Measurements from ENCODE around the gene ZBTB39. TPM values are rescaled to one million over a fixed set of nuclear protein-coding genes. Genes with fewer than 3 reads are reported as not detected.
"Not testable (repeated sequence)": the region's sequence is repeated elsewhere in the genome, so short reads cannot be mapped to it uniquely, and the experiment has no call there.

ZBTB39 gene
- total RNA-seq, 1 experiment from 2014 or later = 3.4 TPM

GRCh38 chr12:56980268-56980667, 26.1 kb downstream of the ZBTB39 start:
- no peak for DNase-seq (ENCODE audit: low spot score)

DNA sequence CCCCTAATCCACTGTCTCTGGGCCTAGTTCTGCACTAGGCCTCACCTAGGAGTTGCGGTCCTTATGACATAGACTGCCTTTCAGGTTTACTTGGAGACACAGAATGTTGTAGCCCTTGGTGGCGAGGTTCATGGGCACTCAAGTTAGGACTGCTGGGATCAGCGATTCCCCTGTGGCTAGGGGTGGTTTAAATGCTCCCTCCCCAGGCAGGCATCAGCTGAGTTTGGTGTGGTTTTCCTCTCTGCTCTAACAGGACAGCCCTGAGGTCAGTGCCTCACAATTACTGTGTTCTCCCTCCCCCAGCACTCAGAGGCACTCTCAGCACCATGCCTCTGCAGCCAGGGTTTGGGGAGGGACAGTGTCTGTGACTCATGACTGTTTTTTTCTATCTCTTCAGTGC, 26.7 kb downstream of the ZBTB39 start:
- no peak for DNase-seq (ENCODE audit: low spot score)

GRCh38 chr12:56978397-56979138, 27.8 kb downstream of the ZBTB39 start:
- DNase-seq (ENCODE audit: low spot score) = no peak

GRCh38 chr12:56977361-56977760, 29.0 kb downstream of the ZBTB39 start:
- not testable (repeated sequence) for DNase-seq (ENCODE audit: low spot score)

DNA sequence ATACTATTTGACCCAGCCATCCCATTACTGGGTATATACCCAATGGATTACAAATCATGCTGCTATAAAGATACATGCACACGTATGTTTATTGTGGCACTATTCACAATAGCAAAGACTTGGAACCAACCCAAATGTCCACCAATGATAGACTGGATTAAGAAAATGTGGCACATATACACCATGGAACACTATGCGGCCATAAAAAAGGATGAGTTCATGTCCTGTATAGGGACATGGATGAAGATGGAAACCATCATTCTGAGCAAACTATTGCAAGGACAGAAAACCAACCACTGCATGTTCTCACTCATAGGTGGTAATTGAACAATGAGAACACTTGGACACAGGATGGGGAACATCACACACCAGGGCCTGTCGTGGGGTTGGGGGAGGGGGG, 32.1 kb downstream of the ZBTB39 start:
- not testable (repeated sequence) for DNase-seq (ENCODE audit: low spot score)

DNA sequence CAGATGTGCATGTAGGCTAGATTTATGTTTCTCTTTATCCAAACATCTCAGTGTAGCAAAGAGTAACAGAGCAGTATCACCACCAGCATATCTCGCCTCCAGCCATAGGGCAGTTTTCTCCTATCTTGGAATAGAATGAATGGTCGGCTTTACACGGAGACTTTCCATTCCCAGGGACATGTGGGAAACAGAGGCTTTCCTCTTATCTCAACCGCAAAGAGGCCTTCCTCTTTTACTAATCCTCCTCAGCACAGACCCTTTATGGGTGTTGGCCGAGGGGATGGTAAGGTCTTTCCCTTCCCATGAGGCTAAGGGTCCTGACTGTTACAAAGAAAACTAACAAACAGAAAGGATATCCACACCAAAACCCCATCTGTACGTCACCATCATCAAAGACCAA, 37.4 kb downstream of the ZBTB39 start:
- DNase-seq (ENCODE audit: low spot score) = not testable (repeated sequence)

- peak; percentile 63 for DNase-seq (ENCODE audit: low spot score)
Measured at GRCh38 chr12:56965997-56966642, 40.2 kb downstream of the ZBTB39 start.

- not testable (repeated sequence) for DNase-seq (ENCODE audit: low spot score)
Measured at GRCh38 chr12:56965124-56965523, 41.2 kb downstream of the ZBTB39 start.

GRCh38 chr12:56963557-56963956, 42.8 kb downstream of the ZBTB39 start:
- DNase-seq (ENCODE audit: low spot score) = not testable (repeated sequence)

GRCh38 chr12:56962247-56962646, 44.1 kb downstream of the ZBTB39 start:
- DNase-seq (ENCODE audit: low spot score) = not testable (repeated sequence)

GRCh38 chr12:56958422-56958821, 47.9 kb downstream of the ZBTB39 start:
- DNase-seq (ENCODE audit: low spot score) = no peak

GRCh38 chr12:56957229-56958052, 48.9 kb downstream of the ZBTB39 start, which contains the start of gene RDH16:
TSS of gene RDH16 (minus strand) at chr12:56957608. CDS start at chr12:56957462, 146 bp downstream.
- DNase-seq (ENCODE audit: low spot score) = no peak

DNA sequence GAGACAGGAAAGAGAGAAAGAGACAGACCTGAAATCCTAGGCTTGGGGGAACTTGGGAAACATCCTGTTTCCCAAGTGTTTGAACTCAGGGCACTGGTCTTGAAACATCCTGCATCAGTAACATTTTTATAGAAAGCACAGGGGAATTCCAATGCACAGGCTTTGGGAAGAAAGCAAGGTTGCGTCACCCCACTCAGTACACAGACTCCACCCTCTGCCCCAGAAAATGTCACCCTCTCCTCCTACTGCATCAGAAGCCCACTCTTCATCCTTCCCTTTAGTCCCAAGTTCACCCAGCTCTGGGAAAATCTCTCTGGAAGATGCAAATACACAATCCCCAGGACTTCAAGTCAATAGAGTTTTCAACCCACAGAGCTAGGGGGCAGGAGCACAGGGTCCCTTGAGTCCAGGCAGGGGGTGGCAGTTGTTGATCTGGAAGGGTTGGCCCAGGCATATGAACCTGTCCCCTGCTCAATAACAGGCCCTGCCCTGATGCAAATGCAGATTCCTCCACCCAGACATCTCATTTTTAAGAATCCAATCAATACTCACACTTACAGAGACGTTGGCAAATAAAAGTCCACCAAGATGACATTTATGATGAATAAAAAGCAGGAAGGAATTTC, 50.6 kb downstream of the ZBTB39 start:
- DNase-seq (ENCODE audit: low spot score) = no peak

GRCh38 chr12:56954958-56955355, 51.4 kb downstream of the ZBTB39 start:
- no peak for DNase-seq (ENCODE audit: low spot score)

DNA sequence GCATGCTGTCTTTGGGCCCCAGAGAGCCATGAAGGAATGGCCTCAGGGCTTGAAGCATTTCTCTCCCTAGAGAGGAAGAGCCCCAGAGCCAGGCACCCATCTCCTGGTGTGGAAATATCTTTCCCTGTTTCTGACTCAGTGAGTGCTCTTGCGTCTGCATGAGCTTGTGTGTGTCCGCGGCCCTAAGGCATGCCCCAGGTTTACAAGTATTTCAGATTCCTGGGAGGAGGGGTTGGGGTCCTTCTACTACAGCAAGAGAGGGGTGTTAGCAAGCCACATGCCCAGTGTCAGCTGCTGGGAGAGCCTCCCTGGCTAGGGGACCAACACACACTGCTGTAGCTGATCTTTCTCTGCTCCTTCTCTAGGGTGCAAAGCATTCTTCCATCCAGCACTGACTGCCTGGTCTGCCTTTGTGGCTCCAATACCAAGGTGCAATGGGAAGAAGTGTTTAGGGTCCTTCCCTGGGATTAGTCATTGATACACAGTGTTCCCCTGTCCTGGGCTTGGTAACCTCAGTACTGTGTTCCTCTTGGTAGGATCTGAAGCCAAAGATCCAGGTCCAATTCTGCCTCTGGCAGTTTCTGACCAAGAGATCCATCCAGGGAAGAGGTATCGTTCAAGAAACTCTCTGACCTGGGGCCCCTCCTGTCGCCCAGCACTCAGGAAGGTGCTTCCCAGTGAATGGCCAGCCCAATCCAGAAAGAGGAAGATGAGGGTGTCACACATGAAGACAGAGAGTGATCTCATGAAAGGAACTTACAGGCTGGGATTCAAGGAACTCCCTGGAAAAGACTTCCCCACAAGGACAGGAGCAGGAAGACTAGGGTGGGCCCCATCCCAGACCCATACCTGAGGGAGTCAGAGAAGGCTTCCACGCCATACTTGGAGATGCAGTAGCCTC, 52.0 kb downstream of the ZBTB39 start:
- no peak for DNase-seq (ENCODE audit: low spot score)

GRCh38 chr12:56953314-56953713, 53.0 kb downstream of the ZBTB39 start:
- DNase-seq (ENCODE audit: low spot score) = no peak

GRCh38 chr12:56951582-56952339, 54.6 kb downstream of the ZBTB39 start:
- no peak for DNase-seq (ENCODE audit: low spot score)

- DNase-seq (ENCODE audit: low spot score) = no peak
Measured at GRCh38 chr12:56948881-56949280, 57.5 kb downstream of the ZBTB39 start.
